GM12878 (cell line): ENCODE measurements around the gene ZC3H12D. TPM values are rescaled to one million over a fixed set of nuclear protein-coding genes. Genes with fewer than 3 reads are reported as not detected.

Experiments
- ATF2 ChIP-seq: IDR thresholded peaks from 2 replicates; pipeline ENCODE4 v1.6.1; 2012; ENCODE audit warnings: low read length, inconsistent platforms
- BACH1 ChIP-seq: fragments of 450-650 bp; IDR thresholded peaks from 2 replicates; pipeline ENCODE4 v1.6.1; 2017; ENCODE audit warnings: mild to moderate bottlenecking, borderline replicate concordance
- EED ChIP-seq: sonication (generic); IDR thresholded peaks from 2 replicates; pipeline ENCODE4 v1.6.1; 2016; ENCODE audit warnings: antibody characterized with exemption, low read depth
- FOXK2 ChIP-seq: fragments of 450-650 bp; IDR thresholded peaks from 2 replicates; pipeline ENCODE4 v1.6.1; 2017; ENCODE audit warnings: mild to moderate bottlenecking, moderate library complexity
- IKZF2 ChIP-seq, 2 experiments: fragments of 450-650 bp; IDR thresholded peaks; 2 replicates each; pipeline ENCODE4 v1.6.1; 2017; ENCODE audit warnings: mild to moderate bottlenecking in 2 of 2, moderate library complexity in 2 of 2
- IRF4 ChIP-seq: IDR thresholded peaks from 2 replicates; pipeline ENCODE4 v1.6.1; 2011; ENCODE audit warnings: low read depth, low read length
- NFIC ChIP-seq: IDR thresholded peaks from 2 replicates; pipeline ENCODE4 v1.6.1; 2012; ENCODE audit warnings: low read depth, mild to moderate bottlenecking, inconsistent platforms, low read length, moderate library complexity
- RAD51 ChIP-seq: fragments of 450-650 bp; IDR thresholded peaks from 2 replicates; pipeline ENCODE4 v1.6.1; 2016; ENCODE audit warnings: moderate library complexity, mild to moderate bottlenecking, inconsistent platforms
- RELB ChIP-seq: fragments of 450-650 bp; IDR thresholded peaks from 2 replicates; pipeline ENCODE4 v1.6.1; 2017; ENCODE audit warnings: low read depth, mild to moderate bottlenecking, moderate library complexity
- STAT1 ChIP-seq: fragments of 450-650 bp; conservative IDR thresholded peaks from 2 replicates; pipeline ENCODE4 v1.6.1; 2014; ENCODE audit warnings: antibody characterized with exemption, mild to moderate bottlenecking
- ZBTB11 ChIP-seq: fragments of 450-650 bp; formaldehyde crosslinking; IDR thresholded peaks from 2 replicates; pipeline ENCODE4 v1.5.0; 2022; ENCODE audit warnings: mild to moderate bottlenecking, missing genetic modification characterization
- polyA plus RNA-seq, 11 experiments: library from polyadenylated mRNA; depleted of rRNA in 4 of 11; unstranded in 6 of 11; stranded (reverse) in 5 of 11; fragments of >200 nt; fragmentation: Nextera tagmentation in 4 of 11; fragmentation: Illumina TruSeq in 1 of 11; extraction: Ambion mirVana in 4 of 11; extraction: Trizol in 1 of 11; gene quantifications; 1 replicate in 1 of 11; 2 replicates in 10 of 11; pipeline versions ENCODE4 v1.2.1 to v1.2.3, GENCODE V29; 2011 to 2016; ENCODE audit warnings: inconsistent platforms in 2 of 11, missing spikeins in 2 of 11, low read depth in 1 of 11
- total RNA-seq, 4 experiments: library from RNA; depleted of rRNA in 3 of 4; stranded (reverse); fragments of >200 nt in 3 of 4; fragmentation: Illumina TruSeq in 1 of 4; extraction: Trizol in 1 of 4; gene quantifications; 2 replicates each; pipeline versions ENCODE4 v1.2.1 to v1.2.3, GENCODE V29; 2013 to 2021

Gene ZC3H12D
- total and polyA plus RNA-seq, 10 of the 15 experiments (the other 5 are each of a cell fraction or from before 2014, with no cell fraction given) = 1.4 to 29.7 (median 8.8) TPM

- no peak for TF ChIP-seq STAT1
- no peak for TF ChIP-seq BACH1
- no peak for TF ChIP-seq FOXK2
- TF ChIP-seq IKZF2 (IDR thresholded peaks at IDR 0.05) = peak; percentile 79 to 84
- 0 out of 2 replicates have a peak, but pooled peaks have one; percentile 7 for TF ChIP-seq IRF4
- 0 out of 2 replicates have a peak, but pooled peaks have one; percentile 26 for TF ChIP-seq ATF2
- TF ChIP-seq ZBTB11 (CRISPR knock-in tag) = no peak
- TF ChIP-seq RELB = peak; percentile 66
- no peak for TF ChIP-seq RAD51
- TF ChIP-seq EED = peak; percentile 69; the same call in 1 of the 2 replicates
- peak; percentile 66 for TF ChIP-seq NFIC
Observed at GRCh38 chr6:149438855-149439254, 46.0 kb downstream of the ZC3H12D start (continued).
